HCT116 (cell line): ENCODE measurements around the gene DNMT3A. TPM values are rescaled to one million over a fixed set of nuclear protein-coding genes. Genes with fewer than 3 reads are reported as not detected.

Experiments
- ATAC-seq: fragments of 200-7000 bp; cut with Tn5 transposase; 2 replicates; pipeline ENCODE4 v1.9.1; 2020; ENCODE audit warnings: mild to moderate bottlenecking, moderate library complexity
- BruUV-seq: library from RNA; stranded (reverse); fragments of 400-500 nt; replicated peaks from 2 replicates; lab custom pipeline; 2021; lab: Mats Ljungman, UMichigan
- CTCF ChIA-PET: fragments of 300-600 bp; sonication (Branson Sonifier 250); formaldehyde crosslinking; loops from one replicate; lab custom pipeline; 2021; ENCODE audit warnings: antibody characterized with exemption; lab: Charles Lee
- POLR2A ChIA-PET: fragments of 300-600, 350-600 bp; sonication (Branson Sonifier 250); formaldehyde crosslinking; loops from one replicate; lab custom pipeline; 2021; ENCODE audit warnings: antibody characterized with exemption; lab: Charles Lee
- RAD21 ChIA-PET, 2 experiments: fragments of 300-600 bp; sonication (Branson Sonifier 250); formaldehyde crosslinking; loops; one replicate each; lab custom pipeline; 2023; ENCODE audit warnings: low total read pairs in 2 of 2; ENCODE audit not compliant: uncharacterized antibody in 2 of 2, unreplicated experiment in 2 of 2, low non-redundant PET in 1 of 2; lab: Charles Lee
- DNase-seq: peaks from one replicate; pipeline ENCODE4 v3.0.0-alpha.2; 2010; ENCODE audit warnings: low read depth, low spot score
- H2AFZ ChIP-seq: fragments of 200-600 bp; shearing (Covaris generic), sonication (generic); 2 replicates; pipeline ENCODE4 v1.6.1; 2017; ENCODE audit warnings: low read depth, mixed run types, mixed read lengths, antibody characterized with exemption, low read length; ENCODE audit not compliant: poor library complexity, severe bottlenecking
- H3K27ac ChIP-seq: 2 replicates; pipeline ENCODE4 v1.5.1; 2012; ENCODE audit warnings: low read depth, low read length
- H3K27me3 ChIP-seq: fragments of 200-600 bp; sonication (generic); 2 replicates; pipeline ENCODE4 v1.6.1; 2016; ENCODE audit warnings: mixed run types, low read length, mixed read lengths; ENCODE audit not compliant: insufficient read depth
- H3K36me3 ChIP-seq, 2 experiments: fragments of 200-500 bp in 1 of 2; fragments of 200-600 bp in 1 of 2; sonication (Bioruptor generic) in 1 of 2; sonication (generic) in 1 of 2; 2 replicates each; pipeline versions ENCODE4 v1.5.1 to v1.6.1; 2014 to 2016; ENCODE audit warnings: low read length in 2 of 2, inconsistent platforms in 1 of 2, mixed read lengths in 1 of 2, mixed run types in 1 of 2; ENCODE audit not compliant: insufficient read depth in 2 of 2, control insufficient read depth in 1 of 2
- H3K4me1 ChIP-seq, 2 experiments: fragments of 200-600 bp in 1 of 2; sonication (generic) in 1 of 2; 2 replicates each; pipeline versions ENCODE4 v1.5.1 to v1.6.1; 2012 to 2017; ENCODE audit warnings: low read length in 2 of 2, inconsistent platforms in 1 of 2, mild to moderate bottlenecking in 1 of 2, mixed read lengths in 1 of 2, mixed run types in 1 of 2, moderate library complexity in 1 of 2; ENCODE audit not compliant: insufficient read depth in 2 of 2, control insufficient read depth in 1 of 2
- H3K4me2 ChIP-seq: fragments of 200-600 bp; sonication (generic); 2 replicates; pipeline ENCODE4 v1.6.1; 2017; ENCODE audit warnings: mixed run types, low read length, mixed read lengths
- H3K4me3 ChIP-seq, 2 experiments: fragments of 200-600 bp in 1 of 2; sonication (generic) in 1 of 2; replicated peaks in 1 of 2; 2 replicates each; pipeline ENCODE4 v1.5.1; 2011 to 2016; ENCODE audit warnings: low read length in 2 of 2, control low read depth in 1 of 2, low read depth in 1 of 2, mild to moderate bottlenecking in 1 of 2, mixed read lengths in 1 of 2, mixed run types in 1 of 2
- H3K79me2 ChIP-seq: fragments of 200-600 bp; sonication (generic); 2 replicates; pipeline ENCODE4 v1.6.1; 2017; ENCODE audit warnings: mild to moderate bottlenecking, mixed run types, low read length, moderate library complexity, mixed read lengths; ENCODE audit not compliant: insufficient read depth
- H3K9ac ChIP-seq: fragments of 200-600 bp; sonication (generic); 2 replicates; pipeline ENCODE4 v1.6.1; 2016; ENCODE audit warnings: low read length, mixed read lengths
- H3K9me2 ChIP-seq: fragments of 200-600 bp; sonication (generic), shearing (Covaris generic); 2 replicates; pipeline ENCODE4 v1.6.1; 2017; ENCODE audit warnings: mixed run types, mild to moderate bottlenecking, moderate library complexity; ENCODE audit not compliant: insufficient read depth
- H3K9me3 ChIP-seq, 2 experiments: fragments of 200-500 bp in 1 of 2; fragments of 200-600 bp in 1 of 2; sonication (Bioruptor generic) in 1 of 2; sonication (generic) in 1 of 2; 2 replicates each; pipeline ENCODE4 v1.6.1; 2014 to 2017; ENCODE audit warnings: low read length in 2 of 2, mixed read lengths in 2 of 2, inconsistent platforms in 1 of 2, low read depth in 1 of 2, mild to moderate bottlenecking in 1 of 2, mixed run types in 1 of 2, moderate library complexity in 1 of 2; ENCODE audit not compliant: control insufficient read depth in 1 of 2, insufficient read depth in 1 of 2
- H4K20me1 ChIP-seq: fragments of 200-600 bp; sonication (generic), shearing (Covaris generic); 2 replicates; pipeline ENCODE4 v1.6.1; 2017; ENCODE audit warnings: mixed run types, mild to moderate bottlenecking, moderate library complexity; ENCODE audit not compliant: insufficient read depth
- EGR1 ChIP-seq: IDR thresholded peaks from 2 replicates; pipeline ENCODE4 v1.6.1; 2012; ENCODE audit warnings: low read depth
- ELF1 ChIP-seq: IDR thresholded peaks from 2 replicates; pipeline ENCODE4 v1.6.1; 2012; ENCODE audit warnings: low read depth, borderline replicate concordance
- EZH2 ChIP-seq: fragments of 200-600 bp; sonication (generic); IDR thresholded peaks from 2 replicates; pipeline ENCODE4 v1.6.1; 2017; ENCODE audit warnings: antibody characterized with exemption, mixed run types
- EZH2phosphoT487 ChIP-seq: fragments of 200-600 bp; IDR thresholded peaks from 2 replicates; pipeline ENCODE4 v1.6.1; 2018; ENCODE audit warnings: antibody characterized with exemption, borderline replicate concordance
- FOSL1 ChIP-seq: IDR thresholded peaks from 2 replicates; pipeline ENCODE4 v1.6.1; 2012; ENCODE audit warnings: low read depth
- JUND ChIP-seq: IDR thresholded peaks from 2 replicates; pipeline ENCODE4 v1.6.1; 2012
- MAX ChIP-seq: IDR thresholded peaks from 2 replicates; pipeline ENCODE4 v1.6.1; 2012
- POLR2A ChIP-seq: IDR thresholded peaks from 2 replicates; pipeline ENCODE4 v1.7.0; 2011; ENCODE audit warnings: borderline replicate concordance; ENCODE audit not compliant: insufficient read depth, insufficient read length; ENCODE audit errors: extremely low read depth
- POLR2AphosphoS5 ChIP-seq: IDR thresholded peaks from 2 replicates; pipeline ENCODE4 v1.6.1; 2011; ENCODE audit warnings: mild to moderate bottlenecking, low read depth, low read length, moderate library complexity
- RAD21 ChIP-seq: IDR thresholded peaks from 2 replicates; pipeline ENCODE4 v1.6.1; 2012; ENCODE audit warnings: low read depth, mild to moderate bottlenecking
- TCF7L2 ChIP-seq: IDR thresholded peaks from 2 replicates; pipeline ENCODE4 v1.7.0; 2011; ENCODE audit warnings: borderline replicate concordance, inconsistent platforms; ENCODE audit not compliant: insufficient read depth, insufficient read length; ENCODE audit errors: extremely low read depth
- ZNF274 ChIP-seq: fragments of 200-500 bp; sonication (Bioruptor generic); IDR thresholded peaks from 2 replicates; pipeline ENCODE4 v1.6.1; 2014; ENCODE audit warnings: mild to moderate bottlenecking, low read depth, low read length, inconsistent platforms
- intact Hi-C: fragments of 100-400 bp; cut with micrococcal nuclease; formaldehyde crosslinking; loops from 2 replicates; pipeline ENCODE4 v1.10.0; 2022
- total RNA-seq: library from RNA; stranded (reverse); gene quantifications from one replicate; pipeline ENCODE4 v1.2.1, GENCODE V29; 2021; ENCODE audit not compliant: unreplicated experiment
- TF ChIP-seq, protein P1 (sequence below): IDR thresholded peaks from 2 replicates; pipeline ENCODE4 v1.6.1; 2012; ENCODE audit warnings: low read depth
- TF ChIP-seq, protein P2 (sequence below): IDR thresholded peaks from 2 replicates; pipeline ENCODE4 v1.6.1; 2011; ENCODE audit warnings: mild to moderate bottlenecking, low read length, moderate library complexity; ENCODE audit not compliant: insufficient replicate concordance; ENCODE audit errors: extremely low read depth
- TF ChIP-seq, protein P3 (sequence below), 3 experiments: fragments of 200-600 bp in 1 of 3; sonication (generic) in 1 of 3; IDR thresholded peaks in 2 of 3; conservative IDR thresholded peaks in 1 of 3; 2 replicates each; pipeline ENCODE4 v1.5.1; 2012 to 2017; ENCODE audit warnings: low read depth in 2 of 3, low read length in 2 of 3, antibody characterized with exemption in 1 of 3, borderline replicate concordance in 1 of 3, control low read depth in 1 of 3, mild to moderate bottlenecking in 1 of 3, mixed read lengths in 1 of 3, mixed run types in 1 of 3, moderate library complexity in 1 of 3; ENCODE audit not compliant: insufficient read depth in 1 of 3

DNMT3A gene
- total RNA-seq, 1 experiment from 2014 or later, result 14.3 TPM

GRCh38 chr2:25362434-25363145 lies 20.9 kb upstream of the DNMT3A start:
- Histone ChIP-seq H2AFZ (peak overlapping the region; percentile 20), H3K9ac (peak overlapping the region; percentile 46), H3K79me2 (no peaks in the 10 kb centered on the region), H3K36me3 (no peaks in the 10 kb centered on the region), H4K20me1 (no peaks in the 10 kb centered on the region), H3K27me3 (no peaks in the 10 kb centered on the region), H3K4me3 (peak overlapping the region; percentile 32 to 49)
- TSS peak; percentile 89 for BruUV-seq
- CTCF ChIA-PET, result interaction anchor here (0.6 to 2.6 kb wide), 18 partner anchors 9 to 302 kb away, joined by 3 to 54 read pairs (median 3); no protein-coding TSS in a partner anchor
- no peak for TF ChIP-seq ZNF274
- TF ChIP-seq RAD21, result no peak
- TF ChIP-seq, protein P1, sequence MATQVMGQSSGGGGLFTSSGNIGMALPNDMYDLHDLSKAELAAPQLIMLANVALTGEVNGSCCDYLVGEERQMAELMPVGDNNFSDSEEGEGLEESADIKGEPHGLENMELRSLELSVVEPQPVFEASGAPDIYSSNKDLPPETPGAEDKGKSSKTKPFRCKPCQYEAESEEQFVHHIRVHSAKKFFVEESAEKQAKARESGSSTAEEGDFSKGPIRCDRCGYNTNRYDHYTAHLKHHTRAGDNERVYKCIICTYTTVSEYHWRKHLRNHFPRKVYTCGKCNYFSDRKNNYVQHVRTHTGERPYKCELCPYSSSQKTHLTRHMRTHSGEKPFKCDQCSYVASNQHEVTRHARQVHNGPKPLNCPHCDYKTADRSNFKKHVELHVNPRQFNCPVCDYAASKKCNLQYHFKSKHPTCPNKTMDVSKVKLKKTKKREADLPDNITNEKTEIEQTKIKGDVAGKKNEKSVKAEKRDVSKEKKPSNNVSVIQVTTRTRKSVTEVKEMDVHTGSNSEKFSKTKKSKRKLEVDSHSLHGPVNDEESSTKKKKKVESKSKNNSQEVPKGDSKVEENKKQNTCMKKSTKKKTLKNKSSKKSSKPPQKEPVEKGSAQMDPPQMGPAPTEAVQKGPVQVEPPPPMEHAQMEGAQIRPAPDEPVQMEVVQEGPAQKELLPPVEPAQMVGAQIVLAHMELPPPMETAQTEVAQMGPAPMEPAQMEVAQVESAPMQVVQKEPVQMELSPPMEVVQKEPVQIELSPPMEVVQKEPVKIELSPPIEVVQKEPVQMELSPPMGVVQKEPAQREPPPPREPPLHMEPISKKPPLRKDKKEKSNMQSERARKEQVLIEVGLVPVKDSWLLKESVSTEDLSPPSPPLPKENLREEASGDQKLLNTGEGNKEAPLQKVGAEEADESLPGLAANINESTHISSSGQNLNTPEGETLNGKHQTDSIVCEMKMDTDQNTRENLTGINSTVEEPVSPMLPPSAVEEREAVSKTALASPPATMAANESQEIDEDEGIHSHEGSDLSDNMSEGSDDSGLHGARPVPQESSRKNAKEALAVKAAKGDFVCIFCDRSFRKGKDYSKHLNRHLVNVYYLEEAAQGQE, result no peak
- no peak for TF ChIP-seq JUND
- no peak for TF ChIP-seq EZH2
- TF ChIP-seq, protein P2, sequence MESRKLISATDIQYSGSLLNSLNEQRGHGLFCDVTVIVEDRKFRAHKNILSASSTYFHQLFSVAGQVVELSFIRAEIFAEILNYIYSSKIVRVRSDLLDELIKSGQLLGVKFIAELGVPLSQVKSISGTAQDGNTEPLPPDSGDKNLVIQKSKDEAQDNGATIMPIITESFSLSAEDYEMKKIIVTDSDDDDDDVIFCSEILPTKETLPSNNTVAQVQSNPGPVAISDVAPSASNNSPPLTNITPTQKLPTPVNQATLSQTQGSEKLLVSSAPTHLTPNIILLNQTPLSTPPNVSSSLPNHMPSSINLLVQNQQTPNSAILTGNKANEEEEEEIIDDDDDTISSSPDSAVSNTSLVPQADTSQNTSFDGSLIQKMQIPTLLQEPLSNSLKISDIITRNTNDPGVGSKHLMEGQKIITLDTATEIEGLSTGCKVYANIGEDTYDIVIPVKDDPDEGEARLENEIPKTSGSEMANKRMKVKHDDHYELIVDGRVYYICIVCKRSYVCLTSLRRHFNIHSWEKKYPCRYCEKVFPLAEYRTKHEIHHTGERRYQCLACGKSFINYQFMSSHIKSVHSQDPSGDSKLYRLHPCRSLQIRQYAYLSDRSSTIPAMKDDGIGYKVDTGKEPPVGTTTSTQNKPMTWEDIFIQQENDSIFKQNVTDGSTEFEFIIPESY, result no peak
- no peak for TF ChIP-seq MAX
- TF ChIP-seq ELF1, result no peak
- TF ChIP-seq, protein P3, sequence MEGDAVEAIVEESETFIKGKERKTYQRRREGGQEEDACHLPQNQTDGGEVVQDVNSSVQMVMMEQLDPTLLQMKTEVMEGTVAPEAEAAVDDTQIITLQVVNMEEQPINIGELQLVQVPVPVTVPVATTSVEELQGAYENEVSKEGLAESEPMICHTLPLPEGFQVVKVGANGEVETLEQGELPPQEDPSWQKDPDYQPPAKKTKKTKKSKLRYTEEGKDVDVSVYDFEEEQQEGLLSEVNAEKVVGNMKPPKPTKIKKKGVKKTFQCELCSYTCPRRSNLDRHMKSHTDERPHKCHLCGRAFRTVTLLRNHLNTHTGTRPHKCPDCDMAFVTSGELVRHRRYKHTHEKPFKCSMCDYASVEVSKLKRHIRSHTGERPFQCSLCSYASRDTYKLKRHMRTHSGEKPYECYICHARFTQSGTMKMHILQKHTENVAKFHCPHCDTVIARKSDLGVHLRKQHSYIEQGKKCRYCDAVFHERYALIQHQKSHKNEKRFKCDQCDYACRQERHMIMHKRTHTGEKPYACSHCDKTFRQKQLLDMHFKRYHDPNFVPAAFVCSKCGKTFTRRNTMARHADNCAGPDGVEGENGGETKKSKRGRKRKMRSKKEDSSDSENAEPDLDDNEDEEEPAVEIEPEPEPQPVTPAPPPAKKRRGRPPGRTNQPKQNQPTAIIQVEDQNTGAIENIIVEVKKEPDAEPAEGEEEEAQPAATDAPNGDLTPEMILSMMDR (IDR thresholded peaks at IDR 0.05 in 2 of 3, conservative IDR thresholded peaks at IDR 0.05 in 1 of 3; ENCODE audit: borderline replicate concordance in 1 of 3, insufficient read depth in 1 of 3, low read depth in 2 of 3, low read length in 2 of 3), result no peak
- TF ChIP-seq POLR2A, result no peak
- no peak for TF ChIP-seq EZH2phosphoT487
- no peak for TF ChIP-seq TCF7L2
- TF ChIP-seq FOSL1, result no peak
- no peak for TF ChIP-seq POLR2AphosphoS5
- TF ChIP-seq EGR1, result no peak
- TF ChIP-seq, all 23 proteins: peak for 0
- no peak for ATAC-seq
- Histone ChIP-seq H3K27ac (no peak overlapping the region), H3K4me1 (peaks cover 0 to 14% of the 10 kb centered on the region in 2 experiments; a peak in 2 of 4 replicates), H3K9me2 (no peaks in the 10 kb centered on the region), H3K4me2 (peak overlapping the region; percentile 71), H3K9me3 (no peaks in the 10 kb centered on the region)
- ChIA-PET RAD21 (interaction anchor here in 1 of 2 experiments (1.2 kb wide), 1 partner anchor 14 kb away, joined by 3 read pairs; no protein-coding TSS in a partner anchor), POLR2A (interaction anchor here (1.1 to 1.4 kb wide), 2 partner anchors 10 to 11 kb away, joined by 3 to 4 read pairs; no protein-coding TSS in a partner anchor)
- DNase-seq, result no peak
- intact Hi-C loops, result no loop called here
